ENCODE data around the gene C10orf95. TPM values are rescaled to one million over a fixed set of nuclear protein-coding genes. Genes with fewer than 3 reads are reported as not detected.
A peak's percentile ranks its signal among the peaks of the same experiment; 100 is the strongest.

C10orf95 gene
- total and polyA plus RNA-seq, 2 donors (not counting 3 experiments of a cell fraction or from before 2014, with no cell fraction given): 0.08 TPM; not detected in 1

- no TSS peak for BruUV-seq (replicated peaks)
- TF ChIP-seq EZH2 (IDR thresholded peaks at IDR 0.05; ENCODE audit: borderline replicate concordance, low read depth, low read length, severe bottlenecking): no peak
- TF ChIP-seq MAX (IDR thresholded peaks at IDR 0.05; ENCODE audit: insufficient read depth, insufficient read length): no peak
- no peak for TF ChIP-seq POLR2A (IDR thresholded peaks at IDR 0.05; ENCODE audit: low read depth, low read length)
- no peak for TF ChIP-seq POLR2AphosphoS5 (IDR thresholded peaks at IDR 0.05; ENCODE audit: insufficient read depth, low read depth, low read length)
- Histone ChIP-seq H2AFZ (ENCODE audit: low read depth, low read length) (peak overlapping the region; percentile 5), H3K4me3 (replicated peaks in 1 of 3; ENCODE audit: insufficient read depth in 1 of 3, low read depth in 1 of 3, low read length in 3 of 3) (peak overlapping the region; percentile 1 to 20 (median 7)), H3K4me2 (ENCODE audit: insufficient read depth, low read length) (peak overlapping the region; percentile 63), H3K9me3 (replicated peaks; ENCODE audit: control insufficient read depth, insufficient read depth, low read length) (no peaks in the 10 kb centered on the region), H3K4me1 (ENCODE audit: control insufficient read depth, extremely low read depth, insufficient read depth, low read length) (peaks cover 20% of the 10 kb centered on the region), H3K9me1 (replicated peaks; ENCODE audit: control insufficient read depth, extremely low read depth, insufficient read depth, low read length) (no peaks in the 10 kb centered on the region), H4K20me1 (replicated peaks; ENCODE audit: control insufficient read depth, extremely low read depth, insufficient read depth, low read length) (no peaks in the 10 kb centered on the region), H3K27me3 (ENCODE audit: control insufficient read depth in 2 of 2, insufficient read depth in 2 of 2, low read length in 2 of 2) (peaks cover 3 to 7% of the 10 kb centered on the region in 2 experiments), H3K27ac (ENCODE audit: insufficient read depth, low read depth, low read length) (no peak overlapping the region), H3K9ac (replicated peaks; ENCODE audit: extremely low read depth, insufficient read depth, low read length) (no peak overlapping the region), H3K36me3 (ENCODE audit: control insufficient read depth in 2 of 2, extremely low read depth in 1 of 2, insufficient read depth in 2 of 2, low read length in 2 of 2) (peaks cover 0 to 9% of the 10 kb centered on the region in 2 experiments), H3K79me2 (ENCODE audit: control insufficient read depth, insufficient read depth, low read length) (no peaks in the 10 kb centered on the region)
- ChIA-PET CTCF (interaction anchor here (0.6 to 6.5 kb wide), 7 partner anchors 13 to 250 kb away, joined by 3 to 74 read pairs (median 33); partner anchors contain the start of genes CUEDC2 and NFKB2), POLR2A (interaction anchor here (1.8 kb wide), 1 partner anchor 13 kb away, joined by 6 read pairs; the partner anchor contains the start of gene CUEDC2)
- intact Hi-C loops (cut with micrococcal nuclease) (loop anchor here (5.0 kb wide), 3 partner anchors 83 to 228 kb away; partner anchors contain the start of genes ACTR1A and SUFU), dilution Hi-C loops (cut with MboI; ENCODE audit: extremely low pct_ligation_motif_present, low sequenced_read_pairs) (no loop called here)
- FAIRE-seq (peak; percentile 59), DNase-seq (ENCODE audit: low read depth, low spot score) (peak; percentile 39)
These were observed 31.8 kb downstream of the C10orf95 start for GRCh38 chr10:102419269-102420180.

GRCh38 chr10:102418622-102419268 is 32.6 kb downstream of the C10orf95 start, which contains the start of gene PSD:
PSD (minus strand) TSS chr10:102418785; CDS start chr10:102417038, 1,747 bp downstream.
- Histone ChIP-seq H3K4me3 (replicated peaks in 1 of 3; ENCODE audit: insufficient read depth in 1 of 3, low read depth in 1 of 3, low read length in 3 of 3) (peak within 1 kb of the TSS in 2 of 3 experiments; percentile 7 to 20), H3K9me1 (replicated peaks; ENCODE audit: control insufficient read depth, extremely low read depth, insufficient read depth, low read length) (no peaks in the 10 kb centered on the region), H3K9me3 (replicated peaks; ENCODE audit: control insufficient read depth, insufficient read depth, low read length) (no peaks in the 10 kb centered on the region), H3K9ac (replicated peaks; ENCODE audit: extremely low read depth, insufficient read depth, low read length) (no peak within 1 kb of the TSS), H3K4me2 (ENCODE audit: insufficient read depth, low read length) (peak within 1 kb of the TSS; percentile 63), H3K36me3 (ENCODE audit: control insufficient read depth in 2 of 2, extremely low read depth in 1 of 2, insufficient read depth in 2 of 2, low read length in 2 of 2) (peaks cover 0 to 8% of the 10 kb centered on the region in 2 experiments), H3K79me2 (ENCODE audit: control insufficient read depth, insufficient read depth, low read length) (no peaks in the 10 kb centered on the region), H3K27ac (ENCODE audit: insufficient read depth, low read depth, low read length) (no peak within 1 kb of the TSS), H3K27me3 (ENCODE audit: control insufficient read depth in 2 of 2, insufficient read depth in 2 of 2, low read length in 2 of 2) (peaks cover 3 to 7% of the 10 kb centered on the region in 2 experiments), H3K4me1 (ENCODE audit: control insufficient read depth, extremely low read depth, insufficient read depth, low read length) (peaks cover 20% of the 10 kb centered on the region), H4K20me1 (replicated peaks; ENCODE audit: control insufficient read depth, extremely low read depth, insufficient read depth, low read length) (no peaks in the 10 kb centered on the region), H2AFZ (ENCODE audit: low read depth, low read length) (peak within 1 kb of the TSS; percentile 5)
- intact Hi-C loops (cut with micrococcal nuclease): no loop called here
- ChIA-PET CTCF (no interaction called here), POLR2A (no interaction called here)
- dilution Hi-C loops (cut with MboI; ENCODE audit: extremely low pct_ligation_motif_present, low sequenced_read_pairs): no loop called here
- TF ChIP-seq MYC (IDR thresholded peaks at IDR 0.05; ENCODE audit: low read depth, low read length): no peak
- no peak for TF ChIP-seq MAX (IDR thresholded peaks at IDR 0.05; ENCODE audit: insufficient read depth, insufficient read length)
- TF ChIP-seq JUN (IDR thresholded peaks at IDR 0.05; ENCODE audit: borderline replicate concordance, insufficient read depth, insufficient read length, low read depth): no peak
- TF ChIP-seq POLR2A (IDR thresholded peaks at IDR 0.05; ENCODE audit: low read depth, low read length): no peak
- TF ChIP-seq EZH2 (IDR thresholded peaks at IDR 0.05; ENCODE audit: borderline replicate concordance, low read depth, low read length, severe bottlenecking): no peak
- no peak for TF ChIP-seq FOS (IDR thresholded peaks at IDR 0.05; ENCODE audit: borderline replicate concordance, insufficient read depth, low read length)
- no peak for TF ChIP-seq GATA2 (IDR thresholded peaks at IDR 0.05; ENCODE audit: insufficient read depth, insufficient read length, low read depth, low read length)
- FAIRE-seq (no peak), DNase-seq (ENCODE audit: low read depth, low spot score) (no peak)
- BruUV-seq (replicated peaks): no TSS peak
